Ovary (tissue), 3 donors: Measurements from ENCODE around the gene ZNF501.

Experiments
- CTCF ChIP-seq, 3 donors: fragments of 450-650 bp in 2 of 3; fragments of 200-600 bp in 1 of 3; IDR thresholded peaks; one replicate each; pipeline versions ENCODE4 v1.5.1 to v1.8.0; 2016 to 2022; ENCODE audit warnings: antibody characterized with exemption in 3 of 3, mild to moderate bottlenecking in 1 of 3
- EP300 ChIP-seq: sonication (generic); formaldehyde crosslinking; IDR thresholded peaks from one replicate; pipeline ENCODE4 v1.6.1; 2017; ENCODE audit warnings: antibody characterized with exemption
- POLR2A ChIP-seq: fragments of 450-650 bp; IDR thresholded peaks from one replicate; pipeline ENCODE4 v1.6.1; 2017; ENCODE audit warnings: antibody characterized with exemption, mild to moderate bottlenecking, moderate library complexity
- donor health status: DM: no; HTN: no; CAD: no.

GRCh38 chr3:44772099-44772442 lies 42.6 kb downstream of the ZNF501 start:
- TF ChIP-seq CTCF (IDR thresholded peaks at IDR 0.05) (no peak), POLR2A (no peak), EP300 (no peak)
